H1 (cell line): ENCODE results near the gene ELFN1.
A peak's percentile ranks its signal among the peaks of the same experiment; 100 is the strongest.

Experiments
- CHD2 ChIP-seq: IDR thresholded peaks from 2 replicates; pipeline ENCODE4 v1.6.1; 2012; ENCODE audit warnings: low read length, improper control_type of control experiment
- CREB1 ChIP-seq: IDR thresholded peaks from 2 replicates; pipeline ENCODE4 v1.6.1; 2012; ENCODE audit warnings: inconsistent platforms
- CTCF ChIP-seq, 3 experiments: IDR thresholded peaks; 1 replicate in 2 of 3; 2 replicates in 1 of 3; pipeline versions ENCODE4 v1.5.1 to v1.6.1; 2011; ENCODE audit warnings: low read length in 3 of 3, mild to moderate bottlenecking in 3 of 3, inconsistent platforms in 2 of 3, low read depth in 1 of 3, moderate library complexity in 1 of 3; ENCODE audit not compliant: insufficient read depth in 1 of 3; ENCODE audit errors: control extremely low read depth in 1 of 3
- EP300 ChIP-seq, 2 experiments: IDR thresholded peaks; 1 replicate in 1 of 2; 2 replicates in 1 of 2; pipeline ENCODE4 v1.6.1; 2011 to 2012; ENCODE audit warnings: low read depth in 2 of 2, low read length in 2 of 2, mild to moderate bottlenecking in 2 of 2, borderline replicate concordance in 1 of 2, inconsistent platforms in 1 of 2, moderate library complexity in 1 of 2
- EZH2 ChIP-seq: fragments of 200-600 bp; sonication (generic); IDR thresholded peaks from 2 replicates; pipeline ENCODE4 v1.7.1; 2012; ENCODE audit warnings: low read depth, mild to moderate bottlenecking, moderate library complexity, low read length, inconsistent platforms; ENCODE audit not compliant: severe bottlenecking
- HDAC2 ChIP-seq, 2 experiments: fragments of 300-600 bp in 1 of 2; sonication (generic) in 1 of 2; IDR thresholded peaks; 2 replicates each; pipeline ENCODE4 v1.6.1; 2011 to 2012; ENCODE audit warnings: low read depth in 2 of 2, low read length in 2 of 2, mild to moderate bottlenecking in 2 of 2, moderate library complexity in 2 of 2, borderline replicate concordance in 1 of 2, inconsistent platforms in 1 of 2
- POLR2A ChIP-seq, 2 experiments: IDR thresholded peaks; 1 replicate in 1 of 2; 2 replicates in 1 of 2; pipeline ENCODE4 v1.6.1; 2011; ENCODE audit warnings: low read depth in 2 of 2, low read length in 2 of 2, mild to moderate bottlenecking in 2 of 2; ENCODE audit errors: control extremely low read depth in 1 of 2
- RAD21 ChIP-seq, 2 experiments: IDR thresholded peaks in 1 of 2; conservative IDR thresholded peaks in 1 of 2; 2 replicates each; pipeline ENCODE4 v1.6.1; 2011; ENCODE audit warnings: low read depth in 2 of 2, low read length in 2 of 2, improper control_type of control experiment in 1 of 2, inconsistent platforms in 1 of 2, mild to moderate bottlenecking in 1 of 2, moderate library complexity in 1 of 2
- USF2 ChIP-seq: IDR thresholded peaks from 2 replicates; pipeline ENCODE4 v1.6.1; 2011; ENCODE audit warnings: low read length, improper control_type of control experiment

- no peak for TF ChIP-seq EZH2
- no peak for TF ChIP-seq POLR2A (IDR thresholded peaks at IDR 0.05; ENCODE audit: control extremely low read depth in 1 of 2, low read depth in 2 of 2, low read length in 2 of 2)
- no peak for TF ChIP-seq HDAC2 (IDR thresholded peaks at IDR 0.05; ENCODE audit: borderline replicate concordance in 1 of 2, low read depth in 2 of 2, low read length in 2 of 2)
- TF ChIP-seq CHD2, result no peak
- no peak for TF ChIP-seq CREB1
- no peak for TF ChIP-seq EP300 (IDR thresholded peaks at IDR 0.05; ENCODE audit: borderline replicate concordance in 1 of 2, low read depth in 2 of 2, low read length in 2 of 2)
- peak in 1 of 3 experiments; percentile 9; a peak in 1 of 4 replicates for TF ChIP-seq CTCF (IDR thresholded peaks at IDR 0.05; ENCODE audit: control extremely low read depth in 1 of 3, insufficient read depth in 1 of 3, low read depth in 1 of 3, low read length in 3 of 3)
- no peak for TF ChIP-seq RAD21 (IDR thresholded peaks at IDR 0.05 in 1 of 2, conservative IDR thresholded peaks at IDR 0.05 in 1 of 2; ENCODE audit: low read depth in 2 of 2, low read length in 2 of 2)
- no peak for TF ChIP-seq USF2
Measured at GRCh38 chr7:1733206-1733907, 63.3 kb downstream of the ELFN1 start.
